Fibroblast of lung (primary cell): ENCODE measurements around the gene UBE3D. TPM values are rescaled to one million over a fixed set of nuclear protein-coding genes. Genes with fewer than 3 reads are reported as not detected.

Experiments used
- DNase-seq, 2 donors: peaks; one replicate each; pipeline versions ENCODE4 v3.0.0 to v3.0.0-alpha.2; 2010; ENCODE audit warnings: low read depth in 2 of 2
- H2AFZ ChIP-seq: 2 replicates; pipeline ENCODE4 v1.5.1; 2012; ENCODE audit warnings: low read length, control low read depth, inconsistent platforms
- H3K27ac ChIP-seq: 2 replicates; pipeline ENCODE4 v1.5.1; 2011; ENCODE audit warnings: low read length, control low read depth; ENCODE audit not compliant: insufficient read depth
- H3K27me3 ChIP-seq: 2 replicates; pipeline ENCODE4 v1.5.1; 2011; ENCODE audit warnings: mild to moderate bottlenecking, low read length; ENCODE audit not compliant: control insufficient read depth, insufficient read depth
- H3K36me3 ChIP-seq: 2 replicates; pipeline ENCODE4 v1.5.1; 2011; ENCODE audit warnings: low read length; ENCODE audit not compliant: control insufficient read depth, insufficient read depth
- H3K4me1 ChIP-seq: 2 replicates; pipeline ENCODE4 v1.5.1; 2011; ENCODE audit warnings: low read length; ENCODE audit not compliant: control insufficient read depth, insufficient read depth; ENCODE audit errors: extremely low read depth
- H3K4me2 ChIP-seq: 2 replicates; pipeline ENCODE4 v1.5.1; 2011; ENCODE audit warnings: low read length, control low read depth; ENCODE audit not compliant: insufficient read depth; ENCODE audit errors: extremely low read depth
- H3K4me3 ChIP-seq, 4 experiments: fragments of 200-600 bp in 1 of 4; sonication (generic) in 1 of 4; replicated peaks in 1 of 4; 2 replicates each; pipeline ENCODE4 v1.5.1; 2011 to 2016; ENCODE audit warnings: low read length in 4 of 4, low read depth in 3 of 4, mild to moderate bottlenecking in 3 of 4, control low read depth in 2 of 4, inconsistent platforms in 1 of 4, mixed read lengths in 1 of 4; ENCODE audit not compliant: insufficient read depth in 1 of 4; ENCODE audit errors: control extremely low read depth in 1 of 4
- H3K79me2 ChIP-seq: 2 replicates; pipeline ENCODE4 v1.5.1; 2012; ENCODE audit warnings: mild to moderate bottlenecking, low read length, inconsistent platforms; ENCODE audit not compliant: control insufficient read depth, insufficient read depth
- H3K9ac ChIP-seq: 2 replicates; pipeline ENCODE4 v1.5.1; 2011; ENCODE audit warnings: mild to moderate bottlenecking, low read length, control low read depth; ENCODE audit not compliant: insufficient read depth
- H3K9me3 ChIP-seq: 2 replicates; pipeline ENCODE4 v1.5.1; 2012; ENCODE audit warnings: low read depth, low read length; ENCODE audit not compliant: control insufficient read depth, insufficient read depth
- H4K20me1 ChIP-seq: 2 replicates; pipeline ENCODE4 v1.5.1; 2011; ENCODE audit warnings: low read length; ENCODE audit not compliant: control insufficient read depth, insufficient read depth; ENCODE audit errors: extremely low read depth
- CTCF ChIP-seq, 2 donors: IDR thresholded peaks in 1 of 2; conservative IDR thresholded peaks in 1 of 2; 1 replicate in 1 of 2; 2 replicates in 1 of 2; pipeline ENCODE4 v1.5.1; 2011 to 2012; ENCODE audit warnings: low read length in 2 of 2, control low read depth in 1 of 2, inconsistent platforms in 1 of 2, low read depth in 1 of 2, mild to moderate bottlenecking in 1 of 2
- EZH2 ChIP-seq: IDR thresholded peaks from 2 replicates; pipeline ENCODE4 v1.5.1; 2012; ENCODE audit warnings: low read length, control low read depth, mild to moderate bottlenecking; ENCODE audit errors: missing control alignments
- polyA plus RNA-seq, 2 donors: library from polyadenylated mRNA; depleted of rRNA in 1 of 2; stranded (reverse) in 1 of 2; unstranded in 1 of 2; fragments of >200 nt; gene quantifications; 2 replicates each; pipeline ENCODE4 v1.2.1, GENCODE V29; 2011 to 2012; ENCODE audit warnings: missing spikeins in 1 of 2
- total RNA-seq: library from RNA; depleted of rRNA; stranded (reverse); fragments of >200 nt; gene quantifications from 2 replicates; pipeline ENCODE4 v1.2.1, GENCODE V29; 2014

The UBE3D gene
- total and polyA plus RNA-seq, 2 donors (not counting 1 experiment from before 2014, with no cell fraction given), result 2.8 to 5.6 TPM

GRCh38 chr6:83108378-83108777 is 42.7 kb upstream of the UBE3D start:
- H3K4me1 ChIP-seq, result no peaks in the 10 kb centered on the region
- no peak overlapping the region for H3K9ac ChIP-seq
- no peaks in the 10 kb centered on the region for H4K20me1 ChIP-seq
- H3K79me2 ChIP-seq, result no peaks in the 10 kb centered on the region
- no peak overlapping the region for H3K27ac ChIP-seq
- DNase-seq, result no peak
- no peak overlapping the region for H3K4me3 ChIP-seq
- H3K4me2 ChIP-seq, result no peak overlapping the region
- no peaks in the 10 kb centered on the region for H3K27me3 ChIP-seq
- no peak overlapping the region for H2AFZ ChIP-seq
- no peaks in the 10 kb centered on the region for H3K9me3 ChIP-seq
- TF ChIP-seq EZH2 (no peak), CTCF (conservative IDR thresholded peaks at IDR 0.05 in 1 of 2, IDR thresholded peaks at IDR 0.05 in 1 of 2; ENCODE audit: low read depth in 1 of 2, low read length in 2 of 2) (no peak)
- no peaks in the 10 kb centered on the region for H3K36me3 ChIP-seq

- no peak overlapping the region for H3K4me3 ChIP-seq
- H2AFZ ChIP-seq, result no peak overlapping the region
- no peak overlapping the region for H3K27ac ChIP-seq
- no peak overlapping the region for H3K9ac ChIP-seq
- H3K79me2 ChIP-seq, result peaks cover 2% of the 10 kb centered on the region
- DNase-seq, result no peak
- H3K36me3 ChIP-seq, result no peaks in the 10 kb centered on the region
- TF ChIP-seq CTCF (conservative IDR thresholded peaks at IDR 0.05 in 1 of 2, IDR thresholded peaks at IDR 0.05 in 1 of 2; ENCODE audit: low read depth in 1 of 2, low read length in 2 of 2) (no peak), EZH2 (no peak)
- H3K4me2 ChIP-seq, result no peak overlapping the region
- peaks cover 3% of the 10 kb centered on the region for H3K4me1 ChIP-seq
- H3K9me3 ChIP-seq, result no peaks in the 10 kb centered on the region
- no peaks in the 10 kb centered on the region for H3K27me3 ChIP-seq
- H4K20me1 ChIP-seq, result no peaks in the 10 kb centered on the region
Observed at GRCh38 chr6:83098589-83098988, 32.9 kb upstream of the UBE3D start.

DNA sequence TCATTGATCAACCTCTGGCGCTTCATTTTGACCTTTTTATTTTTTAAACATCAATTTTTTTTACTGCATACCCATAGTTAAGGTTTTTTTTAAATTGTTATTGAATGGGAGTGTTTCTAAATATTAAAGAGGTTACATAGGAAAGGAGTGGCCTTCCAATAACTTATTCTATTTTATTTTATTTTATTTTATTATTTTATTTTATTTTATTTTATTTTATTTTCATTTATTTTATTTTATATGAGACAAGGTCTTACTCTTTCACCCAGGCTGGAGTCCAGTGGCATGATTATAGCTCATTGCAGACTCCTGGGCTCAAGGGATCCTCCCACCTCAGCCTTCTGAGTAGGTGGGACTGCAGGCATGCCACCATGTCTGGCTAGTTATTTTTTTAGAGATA is 32.0 kb upstream of the UBE3D start:
- Histone ChIP-seq H3K4me1 (peaks cover 6% of the 10 kb centered on the region), H2AFZ (no peak overlapping the region), H3K79me2 (peaks cover 2% of the 10 kb centered on the region), H3K27ac (no peak overlapping the region), H3K4me3 (no peak overlapping the region), H3K9ac (no peak overlapping the region), H3K4me2 (no peak overlapping the region), H3K9me3 (no peaks in the 10 kb centered on the region), H4K20me1 (no peaks in the 10 kb centered on the region), H3K27me3 (no peaks in the 10 kb centered on the region), H3K36me3 (no peaks in the 10 kb centered on the region)
- TF ChIP-seq EZH2 (no peak), CTCF (conservative IDR thresholded peaks at IDR 0.05 in 1 of 2, IDR thresholded peaks at IDR 0.05 in 1 of 2; ENCODE audit: low read depth in 1 of 2, low read length in 2 of 2) (no peak)
- DNase-seq, result no peak
